Measurements from ENCODE around the gene FRRS1L.

- TF ChIP-seq CTCF (IDR thresholded peaks at IDR 0.05) = no peak
- TF ChIP-seq POLR2A (IDR thresholded peaks at IDR 0.05) = no peak
- no peak for TF ChIP-seq POLR2AphosphoS5 (IDR thresholded peaks at IDR 0.05)
These were observed 56.6 kb downstream of the FRRS1L start for GRCh38 chr9:109110329-109111021.
